Epithelial cell of proximal tubule (primary cell): Measurements from ENCODE around the gene GLCCI1. TPM values are rescaled to one million over a fixed set of nuclear protein-coding genes. Genes with fewer than 3 reads are reported as not detected.
"Not testable (repeated sequence)": the region's sequence is repeated elsewhere in the genome, so short reads cannot be mapped to it uniquely, and the experiment has no call there.

Source experiments
- DNase-seq: peaks from one replicate; pipeline ENCODE4 v3.0.0-alpha.2; 2011; ENCODE audit warnings: low read depth
- H3K4me3 ChIP-seq: 2 replicates; pipeline ENCODE4 v1.5.1; 2011; ENCODE audit warnings: low read depth, mild to moderate bottlenecking, low read length
- CTCF ChIP-seq: conservative IDR thresholded peaks from 2 replicates; pipeline ENCODE4 v1.5.1; 2012; ENCODE audit warnings: low read depth, mild to moderate bottlenecking, low read length
- total RNA-seq: library from RNA; depleted of rRNA; stranded (reverse); fragments of >200 nt; gene quantifications from 2 replicates; pipeline ENCODE4 v1.2.3, GENCODE V29; 2015

GLCCI1 gene
- total RNA-seq, 1 donor from 2014 or later, result 1.9 TPM

GRCh38 chr7:8040768-8041369, 72.3 kb downstream of the GLCCI1 start:
- H3K4me3 ChIP-seq, result no peak overlapping the region
- TF ChIP-seq CTCF, result no peak

GRCh38 chr7:8042796-8043535, 74.4 kb downstream of the GLCCI1 start:
- no peak for DNase-seq
- TF ChIP-seq CTCF, result no peak
- no peak overlapping the region for H3K4me3 ChIP-seq

More at GRCh38 chr7:8040768-8041369, 72.3 kb downstream of the GLCCI1 start:
- DNase-seq, result no peak

DNA sequence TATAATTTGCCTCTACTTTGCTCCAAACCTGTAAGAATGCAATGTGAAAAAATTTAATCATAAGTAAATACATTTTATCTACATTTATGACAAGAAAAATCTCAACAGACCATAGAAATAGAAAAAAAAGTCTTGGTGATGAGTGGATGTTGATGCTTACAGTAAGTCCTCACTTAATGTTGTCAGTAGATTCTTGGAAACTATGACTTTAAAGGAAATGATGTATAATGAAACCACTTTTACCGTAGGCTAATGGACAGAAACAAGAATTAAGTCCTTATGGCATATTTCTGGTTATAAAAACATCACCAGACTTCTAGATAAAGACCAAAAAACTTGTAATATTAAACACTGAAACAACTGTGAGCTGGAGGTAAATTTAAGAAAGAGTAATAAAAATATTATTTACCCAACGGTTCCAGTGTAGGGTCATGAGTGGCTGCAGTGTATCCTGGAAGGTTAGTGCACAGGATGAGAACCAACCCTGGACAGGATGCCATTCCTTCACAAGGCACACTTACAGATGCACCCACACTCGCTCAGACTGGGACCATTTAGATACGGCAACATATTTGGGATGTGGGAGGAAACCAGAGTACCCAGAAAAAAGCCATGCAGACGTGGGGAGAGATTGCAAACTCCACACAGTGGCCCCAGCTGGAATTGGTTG, 76.3 kb downstream of the GLCCI1 start:
- TF ChIP-seq CTCF, result no peak
- H3K4me3 ChIP-seq, result no peak overlapping the region
- no peak for DNase-seq

DNA sequence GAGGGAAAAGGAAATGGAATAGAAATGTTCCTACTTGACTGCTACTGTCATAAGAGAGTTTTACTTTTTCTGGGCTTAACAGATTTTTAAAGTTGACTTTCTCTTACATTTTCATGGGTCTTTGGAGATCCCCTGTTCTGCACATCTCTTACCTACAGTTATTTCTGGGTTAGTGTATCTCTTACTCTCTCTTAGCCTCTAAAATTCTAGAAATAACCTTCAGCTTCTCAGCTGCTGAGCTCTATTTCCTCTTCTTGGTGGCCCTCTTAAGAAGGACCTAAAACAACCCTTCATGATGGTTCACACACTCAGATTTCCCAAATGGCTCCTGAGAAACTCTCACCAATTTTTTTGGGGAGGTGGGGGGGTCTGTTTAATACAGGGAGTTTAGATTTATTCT, 79.5 kb downstream of the GLCCI1 start:
- not testable (repeated sequence) for H3K4me3 ChIP-seq, DNase-seq

GRCh38 chr7:8051373-8051772, 82.8 kb downstream of the GLCCI1 start:
- no peak for TF ChIP-seq CTCF
- no peak overlapping the region for H3K4me3 ChIP-seq
- no peak for DNase-seq

DNA sequence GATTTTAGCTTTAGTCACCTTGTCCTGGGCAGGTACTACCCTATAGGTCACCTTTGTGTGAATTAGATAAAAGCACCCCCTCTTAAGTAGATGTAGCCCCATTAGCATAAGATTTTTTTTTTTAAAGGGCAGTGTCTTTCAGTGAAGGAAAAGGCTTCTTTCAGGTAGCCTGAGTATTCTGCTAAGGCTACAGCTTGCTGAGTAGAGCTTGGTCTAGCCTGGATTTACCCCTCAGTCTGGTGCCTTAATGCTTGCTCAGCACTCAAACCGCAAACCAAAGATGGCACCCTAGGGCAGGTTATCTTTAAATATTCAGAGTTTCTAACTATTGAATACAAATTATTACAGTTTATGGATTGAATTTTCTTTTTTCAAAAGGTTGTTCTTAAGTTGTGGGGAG, 83.4 kb downstream of the GLCCI1 start:
- H3K4me3 ChIP-seq, result no peak overlapping the region
- TF ChIP-seq CTCF, result no peak
- DNase-seq, result no peak

GRCh38 chr7:8052824-8053223, 84.2 kb downstream of the GLCCI1 start:
- no peak overlapping the region for H3K4me3 ChIP-seq
- DNase-seq, result no peak
- no peak for TF ChIP-seq CTCF
